ENCODE data around the gene C4orf50. TPM values are rescaled to one million over a fixed set of nuclear protein-coding genes. Genes with fewer than 3 reads are reported as not detected.

C4orf50 gene
- total and polyA plus RNA-seq, 2 of the 13 experiments (the other 11 are each of a cell fraction or from before 2014, with no cell fraction given) = not detected

DNA sequence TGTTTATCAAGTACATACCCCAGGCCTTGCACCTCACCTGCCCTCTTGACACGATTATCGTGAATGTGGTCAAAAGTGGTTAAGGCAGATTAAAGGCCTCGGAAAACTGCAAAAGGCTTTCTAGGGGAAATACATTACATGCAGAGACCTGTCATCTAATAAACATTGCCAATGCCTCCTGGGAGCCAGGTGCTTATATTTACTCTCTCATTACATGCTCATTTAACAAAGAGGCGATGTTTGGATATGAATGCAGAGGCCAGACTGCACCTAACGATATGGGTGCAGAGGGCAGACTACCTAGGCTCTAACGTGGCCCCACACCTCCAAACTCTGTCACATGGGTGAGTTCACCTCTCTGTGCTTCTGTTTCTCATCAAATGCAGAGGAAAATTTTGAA, 139.9 kb downstream of the C4orf50 start:
- in situ Hi-C loops (cut with HindIII; ENCODE audit: extremely low pct_ligation_motif_present, low pct_unique_long_range_greater_than_20kb) = no loop called here
- FAIRE-seq = no peak
- BruUV-seq (replicated peaks) = no TSS peak

More for the DNA sequence above, 139.9 kb downstream of the C4orf50 start:
- ChIA-PET CTCF (ENCODE audit: low intra/inter-chr PET ratio, low total read pairs) (no interaction called here), POLR2A (no interaction called here)
- no peak overlapping the region for H2AFZ ChIP-seq (ENCODE audit: low read length)
- TF ChIP-seq TGIF2 (CRISPR knock-in tag; IDR thresholded peaks at IDR 0.05) = no peak
- no peak for TF ChIP-seq ZNF761 (CRISPR knock-in tag; conservative IDR thresholded peaks at IDR 0.05)
- TF ChIP-seq PHF20 (CRISPR knock-in tag; IDR thresholded peaks at IDR 0.05) = no peak
- TF ChIP-seq ZNF558 (CRISPR knock-in tag; IDR thresholded peaks at IDR 0.05; ENCODE audit: borderline replicate concordance) = no peak
- TF ChIP-seq RARG (CRISPR knock-in tag; IDR thresholded peaks at IDR 0.05; ENCODE audit: low read depth) = no peak
- TF ChIP-seq IRF1 (CRISPR knock-in tag; IDR thresholded peaks at IDR 0.05; ENCODE audit: low read depth) = no peak
- TF ChIP-seq ZNF333 (CRISPR knock-in tag; IDR thresholded peaks at IDR 0.05; ENCODE audit: borderline replicate concordance) = no peak
- TF ChIP-seq ZNF574 (CRISPR knock-in tag; IDR thresholded peaks at IDR 0.05) = no peak
- TF ChIP-seq AKAP8 (CRISPR knock-in tag; IDR thresholded peaks at IDR 0.05) = no peak
- TF ChIP-seq ZNF576 (CRISPR knock-in tag; IDR thresholded peaks at IDR 0.05) = no peak
- TF ChIP-seq JDP2 (CRISPR knock-in tag; IDR thresholded peaks at IDR 0.05; ENCODE audit: borderline replicate concordance) = no peak
- H3K79me2 ChIP-seq (ENCODE audit: insufficient read depth, low read length) = no peaks in the 10 kb centered on the region
- H3K4me1 ChIP-seq (ENCODE audit: insufficient read depth, low read length) = no peaks in the 10 kb centered on the region
- H3K9me3 ChIP-seq (ENCODE audit: low read length) = no peaks in the 10 kb centered on the region
- H3K36me3 ChIP-seq (replicated peaks in 1 of 2; ENCODE audit: control insufficient read depth in 1 of 2, insufficient read depth in 2 of 2, low read length in 2 of 2) = no peaks in the 10 kb centered on the region
- 54% methylated on average over 3 of the region's 6 CpGs for WGBS (ENCODE audit: low lambda C conversion rate)
- H3K9ac ChIP-seq (ENCODE audit: insufficient read depth, low read depth, low read length) = no peak overlapping the region
- no peak overlapping the region for H3K27ac ChIP-seq (ENCODE audit: extremely low read length, insufficient read depth, low read length)
- no peak overlapping the region for H3K4me3 ChIP-seq (replicated peaks in 1 of 3; ENCODE audit: insufficient read depth in 1 of 3, low read depth in 2 of 3, low read length in 3 of 3)
- H3K4me2 ChIP-seq (ENCODE audit: low read depth, low read length) = no peak overlapping the region
- intact Hi-C loops (cut with micrococcal nuclease; ENCODE audit: unreplicated experiment) = no loop called here
- no peak for ATAC-seq
- no peaks in the 10 kb centered on the region for H4K20me1 ChIP-seq (ENCODE audit: insufficient read depth, low read length)
- no peak for DNase-seq (ENCODE audit: low spot score)
- no peaks in the 10 kb centered on the region; a peak in 1 of 5 replicates for H3K27me3 ChIP-seq (ENCODE audit: control insufficient read depth in 1 of 2, insufficient read depth in 2 of 2, low read length in 2 of 2)

Measured in HepG2 (cell line).